HepG2 (cell line): ENCODE data around the gene NECAB2. TPM values are rescaled to one million over a fixed set of nuclear protein-coding genes. Genes with fewer than 3 reads are reported as not detected.

Experiments used
- BCL3 ChIP-seq: sonication (generic); formaldehyde crosslinking; IDR thresholded peaks from 2 replicates; pipeline ENCODE4 v1.5.1; 2020; ENCODE audit warnings: mild to moderate bottlenecking, missing genetic modification reagents, moderate library complexity
- CCAR2 ChIP-seq: fragments of 200-400 bp; formaldehyde crosslinking; optimal IDR thresholded peaks from 2 replicates; pipeline ENCODE3; 2018; ENCODE audit warnings: low read depth, mild to moderate bottlenecking, low read length, moderate library complexity
- DMAP1 ChIP-seq: IDR thresholded peaks from 2 replicates; pipeline ENCODE4 v1.6.1; 2016
- FOXM1 ChIP-seq: sonication (generic); formaldehyde crosslinking; IDR thresholded peaks from 2 replicates; pipeline ENCODE4 v1.5.0; 2020; ENCODE audit warnings: missing genetic modification reagents
- FOXO1 ChIP-seq: sonication (generic); formaldehyde crosslinking; IDR thresholded peaks from 2 replicates; pipeline ENCODE4 v1.4.0; 2020; ENCODE audit warnings: missing genetic modification reagents
- IRF2 ChIP-seq: IDR thresholded peaks from 2 replicates; pipeline ENCODE4 v1.6.1; 2018; ENCODE audit warnings: missing genetic modification reagents, missing compliant biosample characterization
- KAT7 ChIP-seq: IDR thresholded peaks from 2 replicates; pipeline ENCODE4 v1.6.1; 2018; ENCODE audit warnings: borderline replicate concordance, missing compliant biosample characterization
- KDM4B ChIP-seq: sonication (generic); formaldehyde crosslinking; IDR thresholded peaks from 2 replicates; pipeline ENCODE4 v1.4.0; 2020; ENCODE audit warnings: missing genetic modification reagents
- KLF12 ChIP-seq: sonication (generic); formaldehyde crosslinking; IDR thresholded peaks from 2 replicates; pipeline ENCODE4 v1.4.0; 2020; ENCODE audit warnings: missing genetic modification reagents, borderline replicate concordance
- MBD4 ChIP-seq: IDR thresholded peaks from 2 replicates; pipeline ENCODE4 v1.6.1; 2012; ENCODE audit warnings: low read length, inconsistent platforms, borderline replicate concordance
- MED1 ChIP-seq: sonication (generic); formaldehyde crosslinking; IDR thresholded peaks from 2 replicates; pipeline ENCODE4 v1.4.0; 2020; ENCODE audit warnings: missing genetic modification reagents
- MTF2 ChIP-seq: sonication (generic); formaldehyde crosslinking; IDR thresholded peaks from 2 replicates; pipeline ENCODE4 v1.5.0; 2020; ENCODE audit warnings: missing genetic modification reagents, borderline replicate concordance
- NFIC ChIP-seq: IDR thresholded peaks from 2 replicates; pipeline ENCODE4 v1.6.1; 2012; ENCODE audit warnings: mild to moderate bottlenecking, low read length, inconsistent platforms
- RAD21 ChIP-seq: fragments of 450-650 bp; formaldehyde crosslinking; IDR thresholded peaks from 2 replicates; pipeline ENCODE4 v1.5.0; 2020; ENCODE audit warnings: mild to moderate bottlenecking
- RXRB ChIP-seq: IDR thresholded peaks from 2 replicates; pipeline ENCODE4 v1.6.1; 2016; ENCODE audit warnings: borderline replicate concordance, missing genetic modification reagents, missing compliant biosample characterization
- SOX5 ChIP-seq: IDR thresholded peaks from 2 replicates; pipeline ENCODE4 v1.6.1; 2016; ENCODE audit warnings: borderline replicate concordance
- TCF7 ChIP-seq: sonication (generic); IDR thresholded peaks from 2 replicates; pipeline ENCODE4 v1.6.1; 2016; ENCODE audit warnings: antibody characterized with exemption, low read depth
- YY1 ChIP-seq: IDR thresholded peaks from 2 replicates; pipeline ENCODE4 v1.6.1; 2011; ENCODE audit warnings: low read length, low read depth, moderate library complexity, mild to moderate bottlenecking; ENCODE audit not compliant: insufficient read depth, insufficient replicate concordance
- ZBTB7B ChIP-seq: sonication (generic); formaldehyde crosslinking; IDR thresholded peaks from 2 replicates; pipeline ENCODE4 v1.4.0; 2020; ENCODE audit warnings: missing genetic modification reagents
- ZMAT3 ChIP-seq: sonication (generic); formaldehyde crosslinking; conservative IDR thresholded peaks from 2 replicates; pipeline ENCODE4 v1.7.0; 2021; ENCODE audit warnings: missing genetic modification reagents
- ZNF124 ChIP-seq: sonication (generic); formaldehyde crosslinking; IDR thresholded peaks from 2 replicates; pipeline ENCODE4 v1.4.0; 2020; ENCODE audit warnings: missing genetic modification reagents
- ZNF138 ChIP-seq: sonication (generic); formaldehyde crosslinking; IDR thresholded peaks from 2 replicates; pipeline ENCODE4 v1.5.0; 2020; ENCODE audit warnings: mild to moderate bottlenecking, low read depth, missing genetic modification reagents
- ZNF34 ChIP-seq: sonication (generic); formaldehyde crosslinking; IDR thresholded peaks from 2 replicates; pipeline ENCODE4 v1.4.0; 2020; ENCODE audit warnings: mild to moderate bottlenecking, missing genetic modification reagents, borderline replicate concordance
- ZNF562 ChIP-seq: sonication (generic); formaldehyde crosslinking; IDR thresholded peaks from 2 replicates; pipeline ENCODE4 v1.8.0; 2022; ENCODE audit warnings: missing genetic modification reagents, borderline replicate concordance
- polyA plus RNA-seq, 8 experiments: library from polyadenylated mRNA; depleted of rRNA in 3 of 8; stranded (reverse) in 7 of 8; unstranded in 1 of 8; fragments of >200 nt; fragmentation: Illumina TruSeq in 4 of 8; extraction: Trizol in 4 of 8; gene quantifications; 2 replicates each; pipeline versions ENCODE4 v1.2.1 to v1.2.3, GENCODE V29; 2011 to 2016; ENCODE audit warnings: low read depth in 4 of 8, missing spikeins in 1 of 8, mixed read lengths in 1 of 8; ENCODE audit not compliant: insufficient read depth in 1 of 8
- total RNA-seq, 5 experiments: library from RNA; depleted of rRNA; stranded (reverse); fragments of >200 nt; fragmentation: Illumina TruSeq; extraction: Trizol; gene quantifications; 2 replicates each; pipeline ENCODE4 v1.2.3, GENCODE V29; 2016; ENCODE audit warnings: low read depth in 1 of 5
- TF ChIP-seq, protein P1 (sequence below): sonication (generic); formaldehyde crosslinking; IDR thresholded peaks from 2 replicates; pipeline ENCODE4 v1.8.0; 2022; ENCODE audit warnings: missing genetic modification reagents, mild to moderate bottlenecking, moderate library complexity, borderline replicate concordance
- TF ChIP-seq, protein P2 (sequence below): sonication (generic); formaldehyde crosslinking; IDR thresholded peaks from 2 replicates; pipeline ENCODE4 v1.5.0; 2020; ENCODE audit warnings: missing genetic modification reagents

The NECAB2 gene
- total and polyA plus RNA-seq, 2 of the 13 experiments (the other 11 are each of a cell fraction or from before 2014, with no cell fraction given) = 0.21 to 0.49 TPM

DNA sequence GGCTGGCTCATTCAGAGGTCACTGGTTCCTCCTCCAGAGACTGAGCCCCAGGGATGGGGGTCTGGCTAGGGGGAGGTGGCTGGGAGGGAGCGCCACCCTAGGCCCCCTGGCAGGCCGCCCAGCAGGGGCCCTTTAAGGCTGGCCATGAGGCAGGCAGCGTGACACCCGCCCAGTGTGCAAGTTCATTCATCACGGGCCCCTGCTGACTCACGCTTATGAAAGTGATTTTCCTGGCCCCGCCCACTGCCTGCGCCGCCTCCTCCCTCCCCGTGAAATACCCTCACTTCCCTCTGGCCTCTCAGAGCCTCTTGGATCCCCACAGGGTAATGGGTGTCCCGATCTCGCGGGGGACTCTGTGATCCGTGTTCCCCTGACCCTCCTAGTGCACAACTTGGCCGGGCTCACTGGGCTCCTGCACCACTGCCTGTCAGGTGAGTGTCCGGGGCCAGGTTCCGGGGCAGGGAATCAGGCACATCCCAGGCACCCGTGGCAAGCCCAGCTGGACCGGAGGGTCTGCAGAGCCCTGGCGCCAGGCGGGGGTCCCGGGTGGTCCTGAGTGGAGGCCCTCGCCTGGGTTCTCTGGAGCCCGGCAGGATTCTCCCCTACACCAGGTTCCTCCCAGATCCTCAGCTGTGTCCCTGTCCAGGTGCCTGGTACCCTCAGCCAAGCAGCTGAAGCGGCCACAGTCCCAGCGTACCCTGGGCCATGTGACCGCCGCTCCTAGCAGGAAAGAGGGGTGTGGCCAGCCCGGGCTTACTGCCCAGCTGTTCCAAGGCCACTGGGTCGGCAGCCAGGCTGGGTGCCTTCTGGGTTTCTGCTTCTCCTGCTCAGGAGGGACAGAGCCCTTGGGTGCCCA, 14.9 kb upstream of the NECAB2 start, which contains the start of gene OSGIN1 (continued):
- TF ChIP-seq MTF2 (CRISPR knock-in tag) (no peak), CCAR2 (peak; percentile 16), RAD21 (CRISPR knock-in tag) (peak; percentile 62; the same call in 1 of the 2 replicates), RXRB (peak; percentile 59), KLF12 (CRISPR knock-in tag) (peak; percentile 85; the same call in 1 of the 2 replicates), NFIC (peak; percentile 63; the same call in 1 of the 2 replicates), KDM4B (peak; percentile 17; the same call in 1 of the 2 replicates), ZNF124 (CRISPR knock-in tag) (no peak), YY1 (peak; percentile 56), DMAP1 (CRISPR knock-in tag) (peak; percentile 80; the same call in 1 of the 2 replicates), ZNF562 (no peak), BCL3 (peak; percentile 43; the same call in 1 of the 2 replicates), IRF2 (peak; percentile 45), ZMAT3 (peak; percentile 64; the same call in 1 of the 2 replicates), KAT7 (CRISPR knock-in tag) (no peak; the same call in 1 of the 2 replicates), MED1 (CRISPR knock-in tag) (peak; percentile 76), ZNF138 (CRISPR knock-in tag) (peak; percentile 6; the same call in 1 of the 2 replicates), TCF7 (no peak), ZNF34 (0 out of 2 replicates have a peak, but pooled peaks have one; percentile 28), FOXO1 (CRISPR knock-in tag) (peak; percentile 32; the same call in 1 of the 2 replicates), ZBTB7B (CRISPR knock-in tag) (peak; percentile 83), SOX5 (CRISPR knock-in tag) (peak; percentile 57; the same call in 1 of the 2 replicates), FOXM1 (CRISPR knock-in tag) (no peak), MBD4 (no peak)
- TF ChIP-seq, protein P1, sequence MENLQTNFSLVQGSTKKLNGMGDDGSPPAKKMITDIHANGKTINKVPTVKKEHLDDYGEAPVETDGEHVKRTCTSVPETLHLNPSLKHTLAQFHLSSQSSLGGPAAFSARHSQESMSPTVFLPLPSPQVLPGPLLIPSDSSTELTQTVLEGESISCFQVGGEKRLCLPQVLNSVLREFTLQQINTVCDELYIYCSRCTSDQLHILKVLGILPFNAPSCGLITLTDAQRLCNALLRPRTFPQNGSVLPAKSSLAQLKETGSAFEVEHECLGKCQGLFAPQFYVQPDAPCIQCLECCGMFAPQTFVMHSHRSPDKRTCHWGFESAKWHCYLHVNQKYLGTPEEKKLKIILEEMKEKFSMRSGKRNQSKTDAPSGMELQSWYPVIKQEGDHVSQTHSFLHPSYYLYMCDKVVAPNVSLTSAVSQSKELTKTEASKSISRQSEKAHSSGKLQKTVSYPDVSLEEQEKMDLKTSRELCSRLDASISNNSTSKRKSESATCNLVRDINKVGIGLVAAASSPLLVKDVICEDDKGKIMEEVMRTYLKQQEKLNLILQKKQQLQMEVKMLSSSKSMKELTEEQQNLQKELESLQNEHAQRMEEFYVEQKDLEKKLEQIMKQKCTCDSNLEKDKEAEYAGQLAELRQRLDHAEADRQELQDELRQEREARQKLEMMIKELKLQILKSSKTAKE = peak; percentile 49
- TF ChIP-seq, protein P2, sequence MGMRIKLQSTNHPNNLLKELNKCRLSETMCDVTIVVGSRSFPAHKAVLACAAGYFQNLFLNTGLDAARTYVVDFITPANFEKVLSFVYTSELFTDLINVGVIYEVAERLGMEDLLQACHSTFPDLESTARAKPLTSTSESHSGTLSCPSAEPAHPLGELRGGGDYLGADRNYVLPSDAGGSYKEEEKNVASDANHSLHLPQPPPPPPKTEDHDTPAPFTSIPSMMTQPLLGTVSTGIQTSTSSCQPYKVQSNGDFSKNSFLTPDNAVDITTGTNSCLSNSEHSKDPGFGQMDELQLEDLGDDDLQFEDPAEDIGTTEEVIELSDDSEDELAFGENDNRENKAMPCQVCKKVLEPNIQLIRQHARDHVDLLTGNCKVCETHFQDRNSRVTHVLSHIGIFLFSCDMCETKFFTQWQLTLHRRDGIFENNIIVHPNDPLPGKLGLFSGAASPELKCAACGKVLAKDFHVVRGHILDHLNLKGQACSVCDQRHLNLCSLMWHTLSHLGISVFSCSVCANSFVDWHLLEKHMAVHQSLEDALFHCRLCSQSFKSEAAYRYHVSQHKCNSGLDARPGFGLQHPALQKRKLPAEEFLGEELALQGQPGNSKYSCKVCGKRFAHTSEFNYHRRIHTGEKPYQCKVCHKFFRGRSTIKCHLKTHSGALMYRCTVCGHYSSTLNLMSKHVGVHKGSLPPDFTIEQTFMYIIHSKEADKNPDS = peak; percentile 92; the same call in 1 of the 2 replicates
